ENCODE results near the gene STT3A.

The STT3A gene

GRCh38 chr11:125626288-125626950, 33.8 kb downstream of the STT3A start:
- peak; percentile 24 for TF ChIP-seq CTCF (IDR thresholded peaks at IDR 0.05; ENCODE audit: extremely low read depth, missing control alignments)
- DNase-seq (ENCODE audit: low spot score): peak; percentile 58

- TF ChIP-seq CTCF (IDR thresholded peaks at IDR 0.05; ENCODE audit: extremely low read depth, missing control alignments): no peak
- no peak for DNase-seq (ENCODE audit: low spot score)
Measured at GRCh38 chr11:125627236-125627910, 34.7 kb downstream of the STT3A start.

GRCh38 chr11:125637840-125638239, 45.2 kb downstream of the STT3A start:
- no peak for TF ChIP-seq CTCF (IDR thresholded peaks at IDR 0.05; ENCODE audit: extremely low read depth, missing control alignments)
- no peak for DNase-seq (ENCODE audit: low spot score)

- TF ChIP-seq CTCF (IDR thresholded peaks at IDR 0.05; ENCODE audit: extremely low read depth, missing control alignments): no peak
- no peak for DNase-seq (ENCODE audit: low spot score)
Measured at GRCh38 chr11:125638315-125638714, 45.7 kb downstream of the STT3A start.

GRCh38 chr11:125645871-125646270, 53.2 kb downstream of the STT3A start:
- DNase-seq (ENCODE audit: low spot score): no peak
- no peak for TF ChIP-seq CTCF (IDR thresholded peaks at IDR 0.05; ENCODE audit: extremely low read depth, missing control alignments)

- TF ChIP-seq CTCF (IDR thresholded peaks at IDR 0.05; ENCODE audit: extremely low read depth, missing control alignments): no peak
- DNase-seq (ENCODE audit: low spot score): no peak
Measured at GRCh38 chr11:125649465-125650166, 57.0 kb downstream of the STT3A start.

GRCh38 chr11:125662689-125663088, 70.0 kb downstream of the STT3A start:
- no peak for TF ChIP-seq CTCF (IDR thresholded peaks at IDR 0.05; ENCODE audit: extremely low read depth, missing control alignments)
- DNase-seq (ENCODE audit: low spot score): no peak

Data from GM20000 (cell line).